ENCODE results near the gene TSHZ2.
"Not testable (repeated sequence)": the region's sequence is repeated elsewhere in the genome, so short reads cannot be mapped to it uniquely, and the experiment has no call there.

TSHZ2 gene

DNA sequence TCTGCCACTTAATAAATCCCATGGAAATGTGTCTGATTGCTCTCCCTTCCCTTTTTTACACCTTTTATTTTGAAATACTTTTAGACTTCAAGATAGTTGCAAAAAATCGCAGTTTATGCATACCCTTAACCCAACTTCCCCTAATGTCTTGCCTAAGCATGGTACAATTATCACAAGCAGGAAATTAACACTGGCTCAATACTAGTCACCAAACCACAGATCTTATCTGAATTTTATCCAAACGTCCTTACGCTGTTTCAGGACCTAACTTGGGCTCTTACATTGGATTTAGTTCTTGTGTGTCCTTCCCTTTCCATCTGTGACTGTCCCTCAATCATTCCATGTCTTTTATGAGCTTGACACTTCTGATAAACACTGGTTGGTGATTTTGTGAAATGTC lies 475.2 kb downstream of the TSHZ2 start:
- no peak for DNase-seq (ENCODE audit: low read depth in 2 of 2)

DNA sequence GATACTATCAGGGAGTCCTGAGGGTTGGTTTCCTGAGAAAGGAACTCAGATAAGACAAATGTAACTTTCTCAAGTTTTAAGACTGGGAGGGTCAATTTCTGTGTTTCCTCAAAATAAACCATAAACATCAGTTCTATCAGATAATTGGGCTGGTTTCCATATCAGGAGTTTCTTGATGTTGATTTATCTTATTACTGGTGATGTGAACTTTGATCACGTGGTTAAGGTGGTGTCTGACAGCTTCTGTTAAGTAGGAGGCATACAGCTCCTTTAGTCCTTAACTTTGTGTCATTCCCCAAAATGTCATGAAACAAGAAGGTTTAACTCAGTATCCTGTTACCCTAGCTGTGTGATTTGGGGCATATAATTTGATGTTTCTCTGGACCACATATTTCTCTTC lies 476.3 kb downstream of the TSHZ2 start:
- no peak for DNase-seq (ENCODE audit: low read depth in 2 of 2)

DNA sequence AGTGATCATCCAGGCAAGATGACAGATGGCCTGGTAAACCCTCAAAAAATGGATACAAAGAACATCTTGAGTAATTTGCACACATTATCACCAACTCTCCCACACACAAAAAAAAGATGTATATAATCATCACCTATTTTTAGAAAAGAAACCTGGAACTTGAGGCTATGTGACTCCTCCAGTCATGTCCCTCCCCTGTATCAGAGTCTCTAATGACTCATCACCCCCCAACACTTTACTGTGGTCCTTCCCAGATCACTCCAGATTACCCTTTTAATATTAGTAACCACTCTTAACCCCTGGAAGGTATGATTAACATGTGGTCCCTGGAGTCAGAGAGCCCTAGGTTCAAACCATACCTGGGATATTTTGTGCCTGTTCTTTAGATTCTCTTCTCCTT lies 476.7 kb downstream of the TSHZ2 start:
- DNase-seq (ENCODE audit: low read depth in 2 of 2): no peak

DNA sequence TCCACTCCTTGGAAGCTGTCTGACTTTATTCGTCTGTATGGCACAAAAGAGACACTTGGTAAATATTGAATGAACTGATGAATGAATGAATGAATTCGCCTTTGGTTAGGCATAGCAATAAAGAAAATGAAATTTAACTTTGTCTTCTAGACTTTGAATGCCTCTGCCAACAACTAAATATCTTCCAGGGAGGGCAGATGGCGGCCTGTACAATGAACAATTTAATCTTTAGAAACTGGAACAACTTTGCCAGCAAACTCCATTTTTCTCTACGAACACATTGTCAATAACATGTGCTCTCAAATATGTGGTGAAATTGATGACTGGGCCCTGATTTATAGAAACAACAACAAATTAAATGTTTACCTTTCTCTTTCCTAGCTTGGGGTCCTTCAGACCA lies 480.9 kb downstream of the TSHZ2 start:
- no peak for DNase-seq (ENCODE audit: low read depth in 2 of 2)

DNA sequence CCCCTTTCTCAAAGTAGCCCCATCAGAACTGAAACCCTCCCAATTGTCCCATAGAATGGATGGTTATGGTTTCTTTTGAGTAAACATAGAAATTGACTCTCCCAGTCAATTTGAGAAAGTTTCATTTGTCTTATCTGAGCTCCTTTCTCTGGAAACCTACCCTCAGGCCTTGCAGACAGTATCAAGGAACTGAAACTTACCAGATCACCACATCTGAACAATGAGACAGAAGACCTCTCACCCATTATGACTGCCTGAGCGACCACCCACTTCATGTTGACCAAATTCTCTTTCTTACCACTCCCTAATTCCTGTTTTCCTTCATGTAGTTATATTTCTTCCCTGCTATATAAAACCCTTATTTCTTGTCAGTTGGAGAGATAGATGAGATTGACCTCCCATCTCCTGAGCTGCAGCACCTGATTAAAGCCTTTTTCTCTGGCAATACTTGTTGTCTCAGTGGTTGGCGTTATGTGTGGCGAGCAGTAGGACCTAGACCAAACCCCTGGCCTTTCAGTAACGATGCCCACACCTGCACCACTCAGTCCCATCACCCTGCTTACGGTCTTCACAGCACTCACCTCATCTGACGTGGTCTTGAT lies 482.6 kb downstream of the TSHZ2 start:
- DNase-seq (ENCODE audit: low read depth in 2 of 2): no peak

DNA sequence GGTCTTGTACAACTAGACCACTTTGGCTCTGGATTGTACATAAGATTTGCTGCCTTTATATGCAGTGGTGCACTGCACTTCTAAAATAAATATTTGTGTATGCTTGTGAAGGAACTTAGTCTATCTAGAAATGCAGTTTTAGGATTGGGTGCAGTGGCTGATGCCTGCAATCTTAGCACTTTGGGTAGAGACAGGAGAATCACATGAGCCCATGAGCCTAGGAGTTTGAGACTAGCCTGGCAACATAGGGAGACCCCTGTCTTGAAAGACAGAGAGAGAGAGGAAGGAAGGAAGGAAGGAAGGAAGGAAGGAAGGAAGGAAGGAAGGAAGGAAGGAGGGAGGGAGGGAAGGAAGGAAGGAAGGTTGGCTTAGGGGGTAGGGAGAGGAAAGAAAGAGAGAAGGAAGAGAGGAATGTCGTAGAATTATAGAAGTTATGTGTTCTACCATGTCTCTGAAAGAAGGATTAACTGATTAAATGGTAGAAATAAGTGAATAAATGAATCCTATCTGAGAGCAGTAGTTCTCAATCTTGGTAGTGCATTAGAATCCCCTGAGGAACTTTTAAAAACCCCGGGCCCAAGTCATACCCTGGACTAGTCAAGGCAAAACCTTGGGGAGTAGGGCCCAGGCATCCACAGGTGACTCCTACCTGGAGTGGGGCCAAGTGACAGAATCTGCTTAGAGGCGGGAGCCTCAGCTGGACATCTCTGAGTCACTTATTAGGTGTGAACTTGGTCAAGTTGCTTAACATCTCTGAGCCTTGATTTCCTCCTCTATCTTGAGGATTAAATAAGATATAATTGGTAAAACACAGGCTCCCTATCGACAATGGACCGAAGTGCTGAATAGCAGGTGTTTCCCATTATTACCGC lies 491.2 kb downstream of the TSHZ2 start:
- no peak for DNase-seq (ENCODE audit: low read depth in 2 of 2)

DNA sequence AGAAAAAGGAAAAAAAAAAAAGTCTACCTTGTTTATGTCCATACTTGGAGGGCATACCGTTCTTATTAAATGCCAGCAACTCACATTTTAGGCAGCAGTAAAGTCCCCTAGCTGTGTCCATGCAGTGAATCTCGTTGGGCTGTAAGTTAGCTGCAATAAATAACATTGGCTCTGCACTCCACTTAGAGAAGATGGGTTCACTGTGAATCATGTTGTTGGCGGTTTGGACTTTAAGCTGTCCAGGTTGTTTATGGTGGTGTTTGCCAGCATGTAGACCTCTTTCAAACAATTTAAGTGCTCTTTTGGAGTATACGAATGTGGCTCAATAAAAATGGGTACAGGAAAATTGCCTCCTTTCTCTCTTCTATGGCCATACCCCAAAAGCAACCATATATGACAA lies 494.1 kb downstream of the TSHZ2 start:
- no peak for DNase-seq (ENCODE audit: low read depth in 2 of 2)

DNA sequence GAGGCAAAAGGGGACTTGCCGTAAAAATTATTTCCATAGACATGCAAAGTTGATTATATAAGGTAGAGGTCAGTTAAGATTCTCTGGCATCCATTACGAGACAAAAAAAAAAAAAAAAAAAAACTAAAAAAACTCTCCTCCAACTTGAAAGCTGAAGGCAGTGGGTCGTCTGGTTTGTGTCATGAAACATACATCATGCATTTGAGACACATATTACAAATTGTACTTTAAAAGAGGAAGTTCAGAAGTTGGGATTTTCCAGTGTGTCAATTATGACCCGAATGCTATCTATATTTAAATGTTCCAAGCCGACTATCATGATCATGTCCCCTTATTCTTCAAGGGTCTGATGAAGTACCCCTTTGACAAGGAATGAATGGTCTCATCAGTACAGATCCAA lies 496.4 kb downstream of the TSHZ2 start:
- DNase-seq (ENCODE audit: low read depth in 2 of 2): no peak

DNA sequence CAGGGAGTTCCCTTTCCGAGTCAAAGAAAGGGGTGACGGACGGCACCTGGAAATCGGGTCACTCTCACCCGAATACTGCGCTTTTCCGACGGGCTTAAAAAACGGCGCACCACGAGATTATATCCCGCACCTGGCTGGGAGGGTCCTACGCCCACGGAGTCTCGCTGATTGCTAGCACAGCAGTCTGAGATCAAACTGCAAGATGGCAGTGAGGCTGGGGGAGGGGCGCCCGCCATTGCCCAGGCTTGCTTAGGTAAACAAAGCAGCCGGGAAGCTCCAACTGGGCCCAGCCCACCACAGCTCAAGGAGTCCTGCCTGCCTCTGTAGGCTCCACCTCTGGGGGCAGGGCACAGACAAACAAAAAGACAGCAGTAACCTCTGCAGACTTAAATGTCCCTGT lies 500.7 kb downstream of the TSHZ2 start:
- DNase-seq (ENCODE audit: low read depth in 2 of 2): not testable (repeated sequence)

DNA sequence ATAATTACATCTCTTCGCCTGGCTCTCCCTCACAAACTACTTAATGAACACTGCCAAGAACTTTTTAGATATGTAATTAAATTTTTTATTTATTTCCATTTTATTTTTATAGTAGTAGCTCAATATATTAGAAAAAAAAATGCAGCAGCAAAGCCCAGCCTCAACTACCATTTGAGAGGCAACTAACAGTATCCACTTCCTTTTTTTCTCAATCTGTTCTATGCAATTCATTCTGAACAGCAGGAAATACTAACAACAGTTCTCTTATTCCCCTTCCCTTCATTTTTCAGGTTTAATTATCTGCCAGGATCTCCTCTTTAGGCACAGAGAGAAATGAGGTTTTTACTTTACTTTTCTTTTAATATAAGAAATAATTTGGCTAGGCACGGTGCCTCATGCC lies 508.8 kb downstream of the TSHZ2 start:
- no peak for DNase-seq (ENCODE audit: low read depth in 2 of 2)

DNA sequence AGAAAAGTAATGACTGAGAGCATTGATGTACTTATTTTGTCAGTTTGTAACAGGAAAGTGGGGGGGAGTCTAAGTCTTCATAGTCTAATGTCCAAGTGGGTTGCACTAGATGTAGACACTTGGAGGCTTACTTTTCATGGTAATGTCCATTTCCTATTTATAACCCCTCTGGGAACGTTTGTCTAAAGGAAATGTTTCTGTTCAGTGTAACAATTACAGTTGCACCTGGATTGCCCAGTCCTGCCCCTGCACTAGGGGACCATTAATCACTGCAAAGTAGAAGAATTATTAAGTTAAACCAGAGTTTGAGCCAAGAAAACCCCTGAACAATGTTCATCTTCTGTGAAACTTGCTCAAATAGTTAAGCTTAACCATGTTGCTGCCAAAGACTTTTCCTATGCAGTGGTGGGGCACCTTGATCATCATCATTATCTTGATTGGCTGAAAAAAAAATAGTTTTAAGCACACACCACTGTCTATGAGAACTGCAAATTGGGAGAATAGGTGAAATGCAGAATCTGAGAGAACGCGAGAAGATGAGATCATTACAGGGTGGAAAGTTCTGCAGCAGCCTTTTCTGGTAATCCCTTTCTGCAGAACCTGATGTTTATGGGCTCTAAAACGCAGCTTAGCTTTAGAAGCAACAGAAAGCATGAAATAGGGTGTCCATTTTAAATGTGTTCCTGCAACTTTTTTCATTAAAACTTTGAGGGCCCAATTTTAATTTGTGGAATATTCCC lies 515.5 kb downstream of the TSHZ2 start:
- no peak for DNase-seq (ENCODE audit: low read depth in 2 of 2)

DNA sequence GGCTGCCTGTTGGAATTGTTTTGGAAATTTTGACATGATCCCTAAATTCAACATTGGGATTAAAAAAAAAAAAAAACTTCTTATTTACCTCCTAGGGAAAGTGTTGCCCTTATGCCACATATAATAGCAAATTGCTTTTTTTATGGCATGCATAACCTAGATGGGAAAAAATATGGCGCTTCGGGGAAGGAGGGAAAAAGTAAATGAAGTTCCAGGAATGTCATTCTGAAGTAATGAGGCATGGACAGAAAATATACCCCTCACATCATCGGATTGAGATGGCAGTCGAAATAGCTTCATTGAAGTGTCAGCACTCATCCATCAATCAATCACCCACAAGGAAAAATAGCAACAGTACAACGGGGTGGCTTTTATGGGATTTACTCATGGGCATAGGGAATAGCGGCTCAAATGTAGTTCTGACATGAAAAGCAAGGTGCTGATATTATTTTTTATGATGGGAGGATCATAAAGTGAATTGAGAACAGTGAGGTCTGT lies 516.7 kb downstream of the TSHZ2 start:
- DNase-seq (ENCODE audit: low read depth in 2 of 2): no peak

DNA sequence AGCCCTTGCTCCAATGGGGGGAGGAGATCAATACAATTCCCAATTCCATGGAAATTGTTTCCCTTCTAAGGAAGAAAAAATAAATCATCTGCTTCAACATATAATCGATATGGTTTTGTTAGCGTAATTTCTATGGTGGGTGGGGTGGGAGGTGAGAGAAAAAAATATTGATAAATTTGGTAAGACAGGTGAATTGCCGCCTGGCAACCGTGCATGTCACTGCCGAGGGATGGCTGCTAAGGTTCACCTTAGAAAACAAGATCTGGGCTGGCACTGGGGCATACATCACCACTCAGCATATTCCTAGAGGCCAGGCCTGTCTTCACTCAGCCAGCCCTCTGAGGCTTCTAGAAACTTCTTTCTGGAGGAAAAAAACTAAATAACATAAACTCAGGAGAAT lies 517.4 kb downstream of the TSHZ2 start:
- no peak for DNase-seq (ENCODE audit: low read depth in 2 of 2)

DNA sequence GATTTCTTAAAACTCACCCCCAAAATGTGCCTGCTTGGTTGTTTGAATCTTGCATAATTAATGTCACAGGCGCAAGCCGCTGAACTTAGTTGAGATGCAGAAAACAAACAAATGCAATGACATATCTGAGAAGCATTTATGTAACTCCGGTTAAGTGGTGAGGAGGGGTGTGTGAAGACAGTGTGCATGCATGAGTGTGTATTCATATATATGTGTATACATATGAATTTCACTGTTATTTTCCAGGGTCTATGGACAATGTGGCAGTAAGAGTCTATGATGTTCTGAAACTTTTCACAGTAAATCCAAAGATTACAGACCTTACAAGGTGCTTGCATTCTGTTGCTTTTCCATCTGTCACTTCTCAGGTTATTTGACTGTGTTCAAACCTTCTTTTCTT lies 518.5 kb downstream of the TSHZ2 start:
- no peak for DNase-seq (ENCODE audit: low read depth in 2 of 2)

DNA sequence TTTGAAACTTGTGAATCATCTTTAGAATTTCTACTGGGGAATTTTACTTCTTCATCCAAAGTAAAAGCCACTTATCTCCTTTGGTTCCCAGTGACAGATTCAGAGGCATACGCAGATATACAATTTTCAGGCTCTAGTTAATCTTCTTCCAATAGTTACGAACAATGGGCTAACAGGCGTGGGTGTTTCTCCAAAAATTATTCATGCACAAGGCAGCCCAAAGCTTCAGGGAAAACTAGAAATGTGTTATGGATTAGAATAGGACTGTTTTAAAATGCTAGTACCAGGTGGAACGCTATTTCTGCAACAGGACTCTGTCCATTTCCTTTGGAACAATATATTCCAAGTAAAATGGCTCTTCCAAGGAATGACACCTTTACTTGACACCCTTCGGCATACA lies 519.3 kb downstream of the TSHZ2 start:
- DNase-seq (ENCODE audit: low read depth in 2 of 2): no peak

DNA sequence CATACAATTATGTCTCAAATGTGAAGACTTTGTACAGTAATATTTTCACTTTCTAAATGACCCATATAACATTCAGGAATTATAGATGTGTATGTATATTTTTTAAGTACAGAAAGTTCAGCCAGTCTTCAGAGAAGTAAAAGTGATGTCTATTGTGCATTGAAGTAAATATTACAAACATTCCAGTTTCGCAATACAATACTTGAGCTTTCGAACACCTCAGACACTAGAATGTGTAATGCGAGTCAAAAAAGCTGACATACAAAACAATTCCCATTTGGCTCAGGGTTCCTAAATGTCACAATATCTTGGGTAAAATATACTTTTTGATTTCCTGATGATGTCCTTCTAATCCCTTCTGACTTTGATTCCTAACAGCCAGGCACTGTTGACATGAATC lies 520.1 kb downstream of the TSHZ2 start:
- no peak for DNase-seq (ENCODE audit: low read depth in 2 of 2)

DNA sequence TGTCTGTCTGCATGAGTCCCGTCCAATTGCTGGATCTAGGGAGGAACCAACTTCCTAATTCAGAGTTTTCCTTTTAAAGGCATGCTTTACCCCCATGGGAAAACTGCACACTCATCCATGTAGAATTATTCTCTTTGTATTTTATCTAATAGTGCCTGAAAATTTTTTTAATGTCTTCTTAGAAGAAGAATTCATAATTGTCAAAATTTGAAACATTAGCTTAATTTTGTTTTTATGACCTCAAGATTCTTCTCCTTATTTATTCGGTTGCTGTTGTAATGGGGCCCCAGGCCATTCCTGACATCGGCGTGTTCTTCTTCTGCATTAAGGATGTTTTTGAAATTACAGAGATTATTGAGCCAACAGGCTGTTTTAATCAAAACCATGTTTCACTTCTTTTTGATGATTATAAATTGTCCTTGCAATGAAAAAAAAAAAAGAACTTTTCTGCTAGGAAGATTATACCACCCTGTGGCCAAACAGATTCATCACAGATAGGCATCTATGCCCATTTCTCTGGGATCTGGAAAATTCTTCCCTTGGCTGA lies 521.2 kb downstream of the TSHZ2 start:
- DNase-seq (ENCODE audit: low read depth in 2 of 2): no peak

DNA sequence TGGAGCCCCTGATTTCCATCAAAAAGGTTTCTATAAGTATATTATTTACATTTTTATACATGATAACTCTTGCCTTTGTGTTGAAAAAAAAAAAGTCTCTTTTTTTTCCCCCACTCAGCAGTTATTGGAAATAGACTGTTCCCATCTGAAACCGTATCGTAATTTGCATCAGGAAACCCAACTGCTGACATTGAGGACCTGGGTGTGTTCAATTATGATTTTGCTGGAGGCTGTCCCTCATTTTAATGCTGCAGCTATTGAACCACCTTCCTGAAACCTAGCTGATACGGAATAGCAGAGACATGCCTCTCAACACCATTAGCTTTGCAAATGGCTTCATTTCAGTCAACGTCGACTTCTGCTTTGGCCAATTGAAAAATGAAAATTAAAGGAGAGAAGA lies 522.6 kb downstream of the TSHZ2 start:
- DNase-seq (ENCODE audit: low read depth in 2 of 2): no peak

DNA sequence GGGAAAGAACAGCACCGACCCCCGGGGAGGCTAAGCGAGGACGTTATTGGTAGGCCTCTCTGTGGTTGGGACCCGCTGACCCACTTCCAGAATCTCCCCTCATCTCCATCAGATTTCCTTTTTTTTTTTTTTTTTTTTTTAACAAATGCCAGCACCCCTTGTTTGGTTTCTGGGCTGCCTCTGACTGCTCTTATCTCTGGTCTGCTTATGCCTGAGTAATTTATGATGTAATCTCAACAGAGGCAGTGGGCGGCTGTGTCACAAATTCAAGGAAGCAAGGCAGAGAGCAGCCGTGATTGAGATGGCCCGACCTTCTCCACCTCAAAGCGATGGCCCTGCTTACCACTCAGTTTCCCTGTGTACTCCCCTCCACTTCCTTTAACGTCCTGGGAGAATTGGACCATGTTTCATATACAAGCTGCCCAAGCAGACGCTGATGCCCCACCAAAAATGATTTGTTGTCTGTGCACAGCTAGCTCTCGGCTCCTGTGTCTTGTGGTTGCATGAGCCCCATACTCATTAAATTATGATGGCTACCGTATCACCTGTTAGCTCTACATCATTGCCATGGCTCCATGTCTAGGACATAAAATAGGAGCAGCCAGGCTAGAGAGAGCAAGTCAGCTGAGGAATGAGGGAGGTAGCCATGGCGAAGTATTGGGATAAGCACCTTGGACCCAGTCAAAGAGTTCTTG lies 523.4 kb downstream of the TSHZ2 start:
- no peak for DNase-seq (ENCODE audit: low read depth in 2 of 2)

DNA sequence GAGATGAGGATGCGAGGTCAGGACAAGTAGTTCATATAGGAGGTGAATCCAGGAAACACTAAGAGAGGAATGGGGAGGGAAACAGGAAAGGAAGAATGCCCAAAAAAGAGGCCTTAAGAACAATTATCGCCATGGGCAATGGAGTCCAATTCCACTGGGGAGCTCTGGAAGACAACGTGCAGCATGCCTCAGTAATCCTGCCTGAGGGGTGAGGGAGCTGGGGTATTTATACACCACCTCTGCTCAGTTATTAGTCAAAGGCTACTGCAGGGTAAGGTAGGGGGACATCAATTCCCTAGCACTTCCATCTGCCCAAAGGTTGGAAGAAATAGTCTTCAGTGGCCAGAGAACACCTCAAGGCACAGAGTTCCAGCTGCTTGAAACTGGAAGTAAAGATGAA lies 525.1 kb downstream of the TSHZ2 start:
- DNase-seq (ENCODE audit: low read depth in 2 of 2): no peak

DNA sequence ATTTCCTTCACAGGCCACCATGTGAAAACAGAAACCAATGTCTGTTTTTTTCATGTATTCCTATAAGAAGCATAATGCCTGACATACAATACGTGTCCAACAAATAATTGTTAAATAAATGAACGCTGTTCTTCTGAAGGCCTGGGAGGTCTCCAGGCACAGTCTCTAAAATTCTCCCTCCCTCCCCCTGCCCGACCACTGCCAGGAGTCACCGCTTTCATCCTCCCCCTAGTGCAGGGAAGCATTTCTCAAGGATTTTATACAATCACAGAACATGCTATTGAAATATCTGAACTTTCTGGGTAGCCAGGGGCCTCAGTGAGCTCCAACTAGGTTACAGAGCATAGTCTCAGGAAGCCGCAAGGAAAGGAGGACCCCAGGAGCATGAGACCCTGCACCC lies 526.2 kb downstream of the TSHZ2 start:
- no peak for DNase-seq (ENCODE audit: low read depth in 2 of 2)

DNA sequence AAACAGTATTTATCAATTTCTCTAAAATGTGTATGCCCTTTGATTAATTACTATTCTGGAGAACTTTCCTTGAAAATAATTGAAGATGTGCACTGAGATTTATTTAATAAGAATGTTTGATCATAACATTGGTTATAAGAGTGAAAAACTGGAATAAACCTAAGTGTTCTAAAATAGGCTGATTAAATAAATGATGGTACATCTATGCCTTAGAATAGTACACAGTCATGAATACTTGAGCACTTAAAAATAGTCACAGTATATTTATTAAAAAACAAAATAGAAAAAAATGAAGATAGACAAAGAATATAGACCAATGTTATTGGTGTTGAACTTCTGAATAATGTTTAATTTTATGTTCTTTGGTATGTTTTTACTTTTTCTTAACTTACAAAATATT lies 528.5 kb downstream of the TSHZ2 start:
- DNase-seq (ENCODE audit: low read depth in 2 of 2): no peak
